K562 (cell line): ENCODE results near the gene TMEM63A.

Experiments
- BRD9 ChIP-seq: fragments of 450-650 bp; IDR thresholded peaks from 2 replicates; pipeline ENCODE4 v1.6.1; 2018; ENCODE audit warnings: low read depth; ENCODE audit not compliant: partially characterized antibody
- CHCHD3 ChIP-seq: fragments of 250-450 bp; sonication (Bioruptor Pico); IDR thresholded peaks from 2 replicates; pipeline ENCODE4 v2.1.2; 2022; ENCODE audit warnings: mild to moderate bottlenecking
- GTF2F1 ChIP-seq: IDR thresholded peaks from 2 replicates; pipeline ENCODE4 v1.6.1; 2011; ENCODE audit warnings: low read depth, low read length, improper control_type of control experiment
- HMG20A ChIP-seq: fragments of 450-650 bp; formaldehyde crosslinking; conservative IDR thresholded peaks from 2 replicates; pipeline ENCODE4 v1.4.0; 2020; ENCODE audit warnings: mild to moderate bottlenecking, mixed read lengths
- POLR2A ChIP-seq: fragments of 450-650 bp; conservative IDR thresholded peaks from 2 replicates; pipeline ENCODE4 v1.6.1; 2016
- RFX1 ChIP-seq: fragments of 450-650 bp; IDR thresholded peaks from 2 replicates; pipeline ENCODE4 v1.6.1; 2016; ENCODE audit warnings: mild to moderate bottlenecking, moderate library complexity
- ZKSCAN1 ChIP-seq: fragments of 150-350 bp; IDR thresholded peaks from 2 replicates; pipeline ENCODE4 v1.6.1; 2016; ENCODE audit warnings: low read depth, low read length
- TF ChIP-seq, protein P1 (sequence below): fragments of 450-650 bp; formaldehyde crosslinking; IDR thresholded peaks from 2 replicates; pipeline ENCODE4 v1.4.0; 2020; ENCODE audit warnings: mild to moderate bottlenecking, moderate library complexity
- TF ChIP-seq, protein P2 (sequence below), 2 experiments: fragments of 250-450 bp in 1 of 2; fragments of 450-650 bp in 1 of 2; sonication (Bioruptor Pico) in 1 of 2; IDR thresholded peaks; 2 replicates each; pipeline versions ENCODE4 v1.6.1 to v1.8.0; 2016 to 2021; ENCODE audit warnings: mild to moderate bottlenecking in 2 of 2, moderate library complexity in 2 of 2, missing compliant biosample characterization in 1 of 2, missing genetic modification characterization in 1 of 2
- TF ChIP-seq, protein P3 (sequence below): IDR thresholded peaks from 3 replicates; pipeline ENCODE4 v1.6.1; 2011; ENCODE audit warnings: borderline replicate concordance, mild to moderate bottlenecking; ENCODE audit not compliant: insufficient read length, insufficient read depth
- TF ChIP-seq, protein P4 (sequence below): fragments of 250-450 bp; sonication (Bioruptor Pico); IDR thresholded peaks from 2 replicates; pipeline ENCODE4 v1.4.0; 2020

DNA sequence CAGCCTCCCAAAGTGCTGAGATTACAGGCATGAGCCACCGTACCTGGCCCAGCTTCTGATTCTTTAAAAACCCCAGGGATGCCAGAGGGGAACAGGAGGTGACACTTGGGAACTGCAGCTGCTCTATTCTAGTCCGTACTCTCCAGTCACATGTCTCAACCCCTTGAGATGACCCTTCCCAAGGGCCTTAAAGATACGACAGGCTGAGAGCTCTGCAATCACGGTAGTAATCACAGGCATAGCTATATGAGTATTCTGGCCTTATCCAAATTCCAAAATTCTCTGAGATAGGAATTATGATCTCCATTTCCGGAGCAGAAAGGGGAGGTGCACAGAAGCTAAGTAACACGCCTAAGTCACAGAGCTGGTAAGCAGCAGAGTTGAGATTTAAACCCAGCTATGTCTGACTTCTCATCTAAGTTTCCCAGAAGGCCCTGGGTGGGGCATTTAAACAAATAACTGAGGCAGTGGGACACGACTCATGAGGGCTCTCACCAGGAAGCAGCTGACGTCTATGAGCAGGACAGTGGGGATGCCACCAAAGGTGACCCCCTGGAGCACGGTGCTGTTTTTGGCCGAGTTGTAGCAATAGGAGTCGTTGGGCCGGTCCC is 5.2 kb downstream of the TMEM63A start:
- TF ChIP-seq POLR2A = no peak
- TF ChIP-seq, protein P1, sequence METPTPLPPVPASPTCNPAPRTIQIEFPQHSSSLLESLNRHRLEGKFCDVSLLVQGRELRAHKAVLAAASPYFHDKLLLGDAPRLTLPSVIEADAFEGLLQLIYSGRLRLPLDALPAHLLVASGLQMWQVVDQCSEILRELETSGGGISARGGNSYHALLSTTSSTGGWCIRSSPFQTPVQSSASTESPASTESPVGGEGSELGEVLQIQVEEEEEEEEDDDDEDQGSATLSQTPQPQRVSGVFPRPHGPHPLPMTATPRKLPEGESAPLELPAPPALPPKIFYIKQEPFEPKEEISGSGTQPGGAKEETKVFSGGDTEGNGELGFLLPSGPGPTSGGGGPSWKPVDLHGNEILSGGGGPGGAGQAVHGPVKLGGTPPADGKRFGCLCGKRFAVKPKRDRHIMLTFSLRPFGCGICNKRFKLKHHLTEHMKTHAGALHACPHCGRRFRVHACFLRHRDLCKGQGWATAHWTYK (CRISPR knock-in tag) = no peak
- TF ChIP-seq, protein P2, sequence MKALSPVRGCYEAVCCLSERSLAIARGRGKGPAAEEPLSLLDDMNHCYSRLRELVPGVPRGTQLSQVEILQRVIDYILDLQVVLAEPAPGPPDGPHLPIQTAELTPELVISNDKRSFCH (CRISPR knock-in tag; IDR thresholded peaks at IDR 0.05) = no peak
- TF ChIP-seq, protein P2 (tag; IDR thresholded peaks at IDR 0.05) = no peak
- TF ChIP-seq, protein P3, sequence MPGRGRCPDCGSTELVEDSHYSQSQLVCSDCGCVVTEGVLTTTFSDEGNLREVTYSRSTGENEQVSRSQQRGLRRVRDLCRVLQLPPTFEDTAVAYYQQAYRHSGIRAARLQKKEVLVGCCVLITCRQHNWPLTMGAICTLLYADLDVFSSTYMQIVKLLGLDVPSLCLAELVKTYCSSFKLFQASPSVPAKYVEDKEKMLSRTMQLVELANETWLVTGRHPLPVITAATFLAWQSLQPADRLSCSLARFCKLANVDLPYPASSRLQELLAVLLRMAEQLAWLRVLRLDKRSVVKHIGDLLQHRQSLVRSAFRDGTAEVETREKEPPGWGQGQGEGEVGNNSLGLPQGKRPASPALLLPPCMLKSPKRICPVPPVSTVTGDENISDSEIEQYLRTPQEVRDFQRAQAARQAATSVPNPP = no peak
- TF ChIP-seq CHCHD3 (CRISPR knock-in tag) = no peak
- TF ChIP-seq RFX1 = no peak
- TF ChIP-seq GTF2F1 = no peak
- no peak for TF ChIP-seq ZKSCAN1
- TF ChIP-seq HMG20A (CRISPR knock-in tag) = no peak
- no peak for TF ChIP-seq BRD9
- TF ChIP-seq, protein P4, sequence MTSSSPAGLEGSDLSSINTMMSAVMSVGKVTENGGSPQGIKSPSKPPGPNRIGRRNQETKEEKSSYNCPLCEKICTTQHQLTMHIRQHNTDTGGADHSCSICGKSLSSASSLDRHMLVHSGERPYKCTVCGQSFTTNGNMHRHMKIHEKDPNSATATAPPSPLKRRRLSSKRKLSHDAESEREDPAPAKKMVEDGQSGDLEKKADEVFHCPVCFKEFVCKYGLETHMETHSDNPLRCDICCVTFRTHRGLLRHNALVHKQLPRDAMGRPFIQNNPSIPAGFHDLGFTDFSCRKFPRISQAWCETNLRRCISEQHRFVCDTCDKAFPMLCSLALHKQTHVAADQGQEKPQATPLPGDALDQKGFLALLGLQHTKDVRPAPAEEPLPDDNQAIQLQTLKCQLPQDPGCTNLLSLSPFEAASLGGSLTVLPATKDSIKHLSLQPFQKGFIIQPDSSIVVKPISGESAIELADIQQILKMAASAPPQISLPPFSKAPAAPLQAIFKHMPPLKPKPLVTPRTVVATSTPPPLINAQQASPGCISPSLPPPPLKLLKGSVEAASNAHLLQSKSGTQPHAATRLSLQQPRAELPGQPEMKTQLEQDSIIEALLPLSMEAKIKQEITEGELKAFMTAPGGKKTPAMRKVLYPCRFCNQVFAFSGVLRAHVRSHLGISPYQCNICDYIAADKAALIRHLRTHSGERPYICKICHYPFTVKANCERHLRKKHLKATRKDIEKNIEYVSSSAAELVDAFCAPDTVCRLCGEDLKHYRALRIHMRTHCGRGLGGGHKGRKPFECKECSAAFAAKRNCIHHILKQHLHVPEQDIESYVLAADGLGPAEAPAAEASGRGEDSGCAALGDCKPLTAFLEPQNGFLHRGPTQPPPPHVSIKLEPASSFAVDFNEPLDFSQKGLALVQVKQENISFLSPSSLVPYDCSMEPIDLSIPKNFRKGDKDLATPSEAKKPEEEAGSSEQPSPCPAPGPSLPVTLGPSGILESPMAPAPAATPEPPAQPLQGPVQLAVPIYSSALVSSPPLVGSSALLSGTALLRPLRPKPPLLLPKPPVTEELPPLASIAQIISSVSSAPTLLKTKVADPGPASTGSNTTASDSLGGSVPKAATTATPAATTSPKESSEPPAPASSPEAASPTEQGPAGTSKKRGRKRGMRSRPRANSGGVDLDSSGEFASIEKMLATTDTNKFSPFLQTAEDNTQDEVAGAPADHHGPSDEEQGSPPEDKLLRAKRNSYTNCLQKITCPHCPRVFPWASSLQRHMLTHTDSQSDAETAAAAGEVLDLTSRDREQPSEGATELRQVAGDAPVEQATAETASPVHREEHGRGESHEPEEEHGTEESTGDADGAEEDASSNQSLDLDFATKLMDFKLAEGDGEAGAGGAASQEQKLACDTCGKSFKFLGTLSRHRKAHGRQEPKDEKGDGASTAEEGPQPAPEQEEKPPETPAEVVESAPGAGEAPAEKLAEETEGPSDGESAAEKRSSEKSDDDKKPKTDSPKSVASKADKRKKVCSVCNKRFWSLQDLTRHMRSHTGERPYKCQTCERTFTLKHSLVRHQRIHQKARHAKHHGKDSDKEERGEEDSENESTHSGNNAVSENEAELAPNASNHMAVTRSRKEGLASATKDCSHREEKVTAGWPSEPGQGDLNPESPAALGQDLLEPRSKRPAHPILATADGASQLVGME = no peak
